Measurements from ENCODE around the gene DNAI4.

GRCh38 chr1:66787641-66788040 is 137.0 kb downstream of the DNAI4 start:
- TF ChIP-seq CTCF (conservative IDR thresholded peaks at IDR 0.05 in 1 of 2, IDR thresholded peaks at IDR 0.05 in 1 of 2; ENCODE audit: low read depth in 1 of 2, low read length in 2 of 2) (no peak), EZH2 (IDR thresholded peaks at IDR 0.05; ENCODE audit: low read length, missing control alignments) (no peak)

Measured in fibroblast of lung (primary cell).